Ovary (tissue), 9 donors: ENCODE measurements around the gene RYK. TPM values are rescaled to one million over a fixed set of nuclear protein-coding genes. Genes with fewer than 3 reads are reported as not detected.

Source experiments
- DNase-seq, 5 donors: peaks; one replicate each; pipeline ENCODE4 v3.0.0-alpha.2; 2019 to 2020
- H3K27ac ChIP-seq, 2 donors: fragments of 200-600 bp; one replicate each; pipeline versions ENCODE4 v1.5.1 to v1.8.0; 2019 to 2022
- H3K27me3 ChIP-seq: fragments of 200-600 bp; one replicate; pipeline ENCODE4 v1.8.0; 2022
- H3K36me3 ChIP-seq: fragments of 200-600 bp; sonication (generic); one replicate; pipeline ENCODE4 v1.5.1; 2019
- H3K4me1 ChIP-seq: one replicate; pipeline ENCODE4 v1.8.1; 2013; ENCODE audit warnings: mild to moderate bottlenecking, moderate library complexity; ENCODE audit not compliant: insufficient read depth
- H3K4me3 ChIP-seq: fragments of 200-600 bp; sonication (generic); one replicate; pipeline ENCODE4 v1.5.1; 2017
- H3K9me3 ChIP-seq, 2 donors: fragments of 200-600 bp in 1 of 2; sonication (generic) in 1 of 2; one replicate each; pipeline versions ENCODE4 v1.5.1 to v1.8.1; 2013 to 2019; ENCODE audit warnings: mild to moderate bottlenecking in 1 of 2, moderate library complexity in 1 of 2
- CTCF ChIP-seq, 3 donors: fragments of 450-650 bp in 2 of 3; fragments of 200-600 bp in 1 of 3; IDR thresholded peaks; one replicate each; pipeline versions ENCODE4 v1.5.1 to v1.8.0; 2016 to 2022; ENCODE audit warnings: antibody characterized with exemption in 3 of 3, mild to moderate bottlenecking in 1 of 3
- EP300 ChIP-seq: sonication (generic); formaldehyde crosslinking; IDR thresholded peaks from one replicate; pipeline ENCODE4 v1.6.1; 2017; ENCODE audit warnings: antibody characterized with exemption
- POLR2A ChIP-seq: fragments of 450-650 bp; IDR thresholded peaks from one replicate; pipeline ENCODE4 v1.6.1; 2017; ENCODE audit warnings: antibody characterized with exemption, mild to moderate bottlenecking, moderate library complexity
- WGBS, 3 donors: extraction: QIAGEN DNeasy Blood & Tissue Kit in 1 of 3; methylation state at CpG; one replicate each; pipeline versions ENCODE4 v1.1.5 to v1.1.7; 2013 to 2017; 5-methylcytosine and 5-hydroxymethylcytosine counted together
- intact Hi-C, 4 donors: fragments of 100-400 bp; cut with DNase I; formaldehyde crosslinking; loops; one replicate each; pipeline versions ENCODE4 v1.11.0 to v1.15.1; 2022 to 2023
- polyA plus RNA-seq, 2 donors: library from polyadenylated mRNA; stranded (reverse); fragments of 200-250 nt in 1 of 2; fragments of 350-450 nt in 1 of 2; fragmentation: Illumina TruSeq in 1 of 2; extraction: RNeasy Lipid Tissue Mini Kit (QIAGEN cat#74804) in 1 of 2; gene quantifications; one replicate each; pipeline ENCODE4 v1.2.3, GENCODE V29; 2013 to 2014
- total RNA-seq, 7 donors: library from RNA; depleted of rRNA in 2 of 7; stranded (reverse); fragments of >200 nt in 2 of 7; fragmentation: NEBNext Ultra II Directional in 3 of 7; extraction: Animal tissue kit (Norgen Biotek cat#: 25700) in 3 of 7; gene quantifications; one replicate each; pipeline versions ENCODE4 v1.1.0 to v1.2.4, GENCODE V29; 2016 to 2023
- donor health status: DM: no; HTN: no; CAD: no; lungs with moderate emphysema.
- donor health status: DM: no; HTN: no; CAD: no.
- donor health status: Bipolar disorder and iron deficiency.
- donor health status: DM: yes; HTN: yes; CAD: no.
- donor health status: DM: no; HTN: no; CAD: no.
- donor health status: DM: yes; HTN: yes; CAD: no.

Gene RYK
- total and polyA plus RNA-seq, 9 donors = 78.1 to 171 (median 120) TPM

- Histone ChIP-seq H3K4me1 (no peaks in the 10 kb centered on the region), H3K27ac (no peak overlapping the region), H3K36me3 (no peaks in the 10 kb centered on the region), H3K9me3 (no peaks in the 10 kb centered on the region), H3K27me3 (no peaks in the 10 kb centered on the region), H3K4me3 (no peak overlapping the region)
- no peak for DNase-seq
- intact Hi-C loops = loop anchor here in 1 of 4 donors (10.0 kb wide), 2 partner anchors 275 to 375 kb away; no protein-coding TSS in a partner anchor
- TF ChIP-seq POLR2A (no peak), CTCF (IDR thresholded peaks at IDR 0.05) (no peak), EP300 (no peak)
Observed at GRCh38 chr3:134189849-134190248, 60.8 kb downstream of the RYK start.

GRCh38 chr3:134186391-134186790 is 64.3 kb downstream of the RYK start:
- TF ChIP-seq EP300 (no peak), CTCF (IDR thresholded peaks at IDR 0.05) (no peak), POLR2A (no peak)
- H3K27me3 ChIP-seq = no peaks in the 10 kb centered on the region
- no peaks in the 10 kb centered on the region for H3K9me3 ChIP-seq
- DNase-seq = no peak
- H3K4me1 ChIP-seq = no peaks in the 10 kb centered on the region
- intact Hi-C loops = no loop called here
- no peak overlapping the region for H3K4me3 ChIP-seq
- H3K36me3 ChIP-seq = no peaks in the 10 kb centered on the region
- H3K27ac ChIP-seq = no peak overlapping the region
- 79 to 89% (median 85%) methylated on average over 3 of the region's 3 CpGs for WGBS, 3 donors

- TF ChIP-seq POLR2A (no peak), EP300 (no peak), CTCF (IDR thresholded peaks at IDR 0.05) (no peak)
- intact Hi-C loops = no loop called here
- no peaks in the 10 kb centered on the region for H3K4me1 ChIP-seq
- H3K27me3 ChIP-seq = no peaks in the 10 kb centered on the region
- H3K27ac ChIP-seq = no peak overlapping the region
- H3K4me3 ChIP-seq = no peak overlapping the region
- 27 to 31% (median 27%) methylated on average over 1 of the region's 1 CpG for WGBS, 3 donors
- no peaks in the 10 kb centered on the region for H3K9me3 ChIP-seq
- H3K36me3 ChIP-seq = no peaks in the 10 kb centered on the region
- DNase-seq = no peak
Observed at GRCh38 chr3:134180761-134181160, 69.9 kb downstream of the RYK start.

GRCh38 chr3:134179508-134179907 is 71.2 kb downstream of the RYK start:
- no peaks in the 10 kb centered on the region for H3K9me3 ChIP-seq
- H3K27me3 ChIP-seq = no peaks in the 10 kb centered on the region
- H3K4me1 ChIP-seq = no peaks in the 10 kb centered on the region
- TF ChIP-seq EP300 (no peak), CTCF (IDR thresholded peaks at IDR 0.05) (no peak), POLR2A (no peak)
- no peak overlapping the region for H3K4me3 ChIP-seq
- H3K27ac ChIP-seq = no peak overlapping the region
- H3K36me3 ChIP-seq = no peaks in the 10 kb centered on the region
- WGBS, 3 donors = 89 to 95% (median 91%) methylated on average over 2 of the region's 2 CpGs
- DNase-seq = no peak
- intact Hi-C loops = no loop called here

- no peak overlapping the region for H3K4me3 ChIP-seq
- no peak for DNase-seq
- no peaks in the 10 kb centered on the region for H3K27me3 ChIP-seq
- TF ChIP-seq POLR2A (no peak), CTCF (IDR thresholded peaks at IDR 0.05) (no peak), EP300 (no peak)
- intact Hi-C loops = no loop called here
- H3K4me1 ChIP-seq = no peaks in the 10 kb centered on the region
- H3K9me3 ChIP-seq = no peaks in the 10 kb centered on the region
- 62 to 66% (median 65%) methylated on average over 6 of the region's 6 CpGs for WGBS, 3 donors
- H3K36me3 ChIP-seq = no peaks in the 10 kb centered on the region
- no peak overlapping the region for H3K27ac ChIP-seq
Observed at GRCh38 chr3:134163096-134163495, 87.6 kb downstream of the RYK start.
